ENCODE measurements around the gene SNRPD2.

- TF ChIP-seq ZNF274 (IDR thresholded peaks at IDR 0.05; ENCODE audit: low read depth, low read length) (no peak), YY1 (IDR thresholded peaks at IDR 0.05; ENCODE audit: insufficient read depth, insufficient read length) (no peak), SUZ12 (IDR thresholded peaks at IDR 0.05; ENCODE audit: extremely low read depth, insufficient read depth, insufficient read length) (no peak)
These were observed 34.1 kb downstream of the SNRPD2 start for GRCh38 chr19:45657520-45658167.

Measured in NT2/D1 (cell line).